WERI-Rb-1 (cell line): ENCODE data around the gene ABHD14A.
A peak's percentile ranks its signal among the peaks of the same experiment; 100 is the strongest.

Experiments used
- DNase-seq: peaks from one replicate; pipeline ENCODE4 v3.0.0-alpha.2; 2020
- H3K27ac ChIP-seq: fragments of 250-450 bp; sonication (Bioruptor Pico); 2 replicates; pipeline ENCODE4 v1.5.1; 2020; ENCODE audit warnings: mild to moderate bottlenecking, moderate library complexity
- H3K27me3 ChIP-seq: fragments of 250-450 bp; sonication (Bioruptor Pico); 2 replicates; pipeline ENCODE4 v1.5.1; 2021; ENCODE audit warnings: mild to moderate bottlenecking, low read depth, moderate library complexity; ENCODE audit not compliant: insufficient read depth, severe bottlenecking
- H3K36me3 ChIP-seq: fragments of 250-450 bp; sonication (Bioruptor Pico); 2 replicates; pipeline ENCODE4 v1.5.1; 2020; ENCODE audit warnings: mild to moderate bottlenecking, moderate library complexity
- H3K4me3 ChIP-seq: 2 replicates; pipeline ENCODE4 v1.5.1; 2011; ENCODE audit warnings: low read depth, mild to moderate bottlenecking, control low read depth, low read length
- H3K9me3 ChIP-seq: fragments of 250-450 bp; sonication (Bioruptor Pico); 2 replicates; pipeline ENCODE4 v1.5.1; 2021; ENCODE audit warnings: mild to moderate bottlenecking, moderate library complexity; ENCODE audit not compliant: severe bottlenecking
- TF ChIP-seq, protein P1 (sequence below): IDR thresholded peaks from 2 replicates; pipeline ENCODE4 v1.5.1; 2011; ENCODE audit warnings: low read depth, mild to moderate bottlenecking, control low read depth, inconsistent platforms, low read length

The ABHD14A gene

DNA sequence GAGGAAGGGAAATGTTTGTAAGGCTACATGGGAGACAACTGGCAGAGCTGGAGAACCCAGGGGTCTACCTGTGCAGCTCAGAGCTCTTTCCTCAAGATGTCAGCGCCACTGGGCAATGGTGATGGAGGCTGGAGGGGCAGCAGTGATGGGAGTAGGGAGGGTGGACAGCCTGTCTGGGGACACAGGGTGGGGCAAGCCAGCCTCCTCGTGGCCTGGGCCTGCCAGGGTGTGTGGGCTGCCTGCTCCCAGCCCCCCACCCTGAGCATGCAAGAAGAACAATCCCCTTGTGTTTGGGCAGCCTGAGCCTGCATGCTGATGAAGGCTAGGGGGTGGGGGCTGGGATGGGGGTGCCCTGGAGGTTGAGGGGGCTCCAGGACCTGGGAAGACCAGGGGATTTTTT, 8.8 kb upstream of the ABHD14A start:
- Histone ChIP-seq H3K9me3 (no peaks in the 10 kb centered on the region), H3K27ac (peak overlapping the region; percentile 100), H3K27me3 (no peaks in the 10 kb centered on the region), H3K4me3 (peak overlapping the region; percentile 93), H3K36me3 (peaks cover 80% of the 10 kb centered on the region)
- TF ChIP-seq, protein P1, sequence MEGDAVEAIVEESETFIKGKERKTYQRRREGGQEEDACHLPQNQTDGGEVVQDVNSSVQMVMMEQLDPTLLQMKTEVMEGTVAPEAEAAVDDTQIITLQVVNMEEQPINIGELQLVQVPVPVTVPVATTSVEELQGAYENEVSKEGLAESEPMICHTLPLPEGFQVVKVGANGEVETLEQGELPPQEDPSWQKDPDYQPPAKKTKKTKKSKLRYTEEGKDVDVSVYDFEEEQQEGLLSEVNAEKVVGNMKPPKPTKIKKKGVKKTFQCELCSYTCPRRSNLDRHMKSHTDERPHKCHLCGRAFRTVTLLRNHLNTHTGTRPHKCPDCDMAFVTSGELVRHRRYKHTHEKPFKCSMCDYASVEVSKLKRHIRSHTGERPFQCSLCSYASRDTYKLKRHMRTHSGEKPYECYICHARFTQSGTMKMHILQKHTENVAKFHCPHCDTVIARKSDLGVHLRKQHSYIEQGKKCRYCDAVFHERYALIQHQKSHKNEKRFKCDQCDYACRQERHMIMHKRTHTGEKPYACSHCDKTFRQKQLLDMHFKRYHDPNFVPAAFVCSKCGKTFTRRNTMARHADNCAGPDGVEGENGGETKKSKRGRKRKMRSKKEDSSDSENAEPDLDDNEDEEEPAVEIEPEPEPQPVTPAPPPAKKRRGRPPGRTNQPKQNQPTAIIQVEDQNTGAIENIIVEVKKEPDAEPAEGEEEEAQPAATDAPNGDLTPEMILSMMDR = no peak
- peak; percentile 30 for DNase-seq

DNA sequence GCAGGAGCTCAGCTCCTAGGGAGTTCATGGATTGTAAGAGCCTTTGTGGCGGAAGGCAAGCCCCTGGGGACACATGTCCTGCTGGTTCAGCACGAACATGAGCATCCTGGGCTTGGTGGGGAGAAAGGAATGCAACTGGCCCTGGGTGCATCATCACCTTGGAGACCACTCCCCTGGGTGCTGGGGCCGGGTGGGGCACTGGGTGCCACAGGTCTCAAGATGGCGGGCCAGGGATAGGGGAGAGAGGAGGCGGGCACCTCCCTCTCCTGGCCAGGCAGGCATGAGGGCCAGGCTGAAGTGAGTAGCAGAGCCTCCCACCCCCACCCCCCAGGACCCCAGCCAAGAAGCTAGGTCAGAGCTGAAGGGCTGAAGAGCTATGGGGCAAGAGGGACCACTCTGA, 8.4 kb upstream of the ABHD14A start:
- no peaks in the 10 kb centered on the region for H3K9me3 ChIP-seq
- TF ChIP-seq, protein P1 = no peak
- DNase-seq = peak; percentile 62
- H3K27me3 ChIP-seq = no peaks in the 10 kb centered on the region
- H3K27ac ChIP-seq = peak overlapping the region; percentile 100
- H3K36me3 ChIP-seq = peaks cover 77% of the 10 kb centered on the region
- H3K4me3 ChIP-seq = peak overlapping the region; percentile 93

DNA sequence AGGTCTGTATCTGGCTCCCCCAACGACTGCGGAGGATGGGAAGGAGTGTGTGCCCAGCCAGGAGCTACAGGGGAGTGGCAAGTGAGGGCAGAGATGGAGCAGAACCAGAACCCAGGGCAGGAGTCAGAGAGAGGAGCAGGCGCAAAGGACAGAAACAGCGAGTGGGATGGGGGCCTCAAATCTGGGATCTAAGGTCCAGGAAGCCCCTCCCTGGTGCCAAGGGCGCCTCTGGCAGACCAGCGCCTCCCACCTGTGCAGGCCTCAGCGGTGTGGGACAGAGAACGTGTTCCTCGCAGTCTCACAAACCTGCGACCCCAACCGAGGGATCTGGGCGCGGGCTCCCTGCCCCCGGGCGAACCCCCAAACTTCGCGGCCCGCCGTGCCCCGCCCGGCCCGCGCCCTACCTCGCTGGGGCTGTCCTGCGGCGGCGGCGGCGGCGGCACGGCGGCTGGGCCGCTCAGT, 7.9 kb upstream of the ABHD14A start:
- TF ChIP-seq, protein P1 = no peak
- peak; percentile 34 for DNase-seq
- Histone ChIP-seq H3K36me3 (peaks cover 75% of the 10 kb centered on the region), H3K27ac (peak overlapping the region; percentile 100), H3K4me3 (peak overlapping the region; percentile 93), H3K9me3 (no peaks in the 10 kb centered on the region), H3K27me3 (no peaks in the 10 kb centered on the region)

DNA sequence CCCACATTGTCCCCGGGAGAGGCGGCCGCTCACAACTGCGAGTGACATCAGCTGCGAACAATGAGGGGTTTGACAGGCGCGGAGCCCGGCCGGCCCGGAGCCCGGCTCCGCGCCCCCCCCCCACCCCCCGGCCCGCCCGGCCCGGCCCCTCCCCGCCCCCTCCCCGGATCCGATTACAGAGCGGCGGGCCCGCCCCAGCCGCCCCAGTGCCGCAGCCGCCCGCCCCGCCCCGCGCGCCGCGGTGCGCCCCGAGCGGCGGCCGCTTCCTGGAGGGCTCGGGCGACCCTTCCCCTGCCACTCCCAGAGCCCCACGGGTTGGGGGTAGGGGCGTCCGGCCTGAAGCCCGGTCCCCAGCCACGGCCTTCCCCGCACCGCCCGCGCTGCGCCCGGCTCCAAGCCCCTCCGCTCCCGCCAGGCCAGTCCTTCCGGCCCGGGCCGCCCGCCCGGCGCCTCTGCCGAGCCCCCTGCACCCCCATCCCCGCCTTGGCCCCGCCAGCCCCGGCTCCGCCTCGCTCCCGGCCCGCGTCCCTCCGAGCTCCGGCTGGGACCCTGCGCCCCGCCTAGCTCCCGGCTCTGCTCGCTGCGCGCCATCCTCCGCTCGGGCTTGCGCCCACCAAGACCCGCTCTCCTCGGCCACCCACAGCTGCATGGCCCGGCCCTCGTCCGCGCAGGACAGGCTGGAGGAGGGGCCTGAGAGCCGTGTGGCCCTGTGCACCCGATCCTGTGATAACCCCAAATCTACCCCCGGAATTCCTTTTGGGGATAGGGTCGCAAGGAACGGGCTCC, 7.3 kb upstream of the ABHD14A start, which contains the start of gene PCBP4:
Gene PCBP4 (minus strand): TSS at position 71 of the 786 bp plus-strand sequence. CDS start 6,214 bp downstream, outside the sequence.
- H3K27ac ChIP-seq = peak within 1 kb of the TSS; percentile 100
- H3K36me3 ChIP-seq = peaks cover 71% of the 10 kb centered on the region
- H3K27me3 ChIP-seq = no peaks in the 10 kb centered on the region
- no peaks in the 10 kb centered on the region for H3K9me3 ChIP-seq
- DNase-seq = peak; percentile 72
- H3K4me3 ChIP-seq = peak within 1 kb of the TSS; percentile 93
- TF ChIP-seq, protein P1 = no peak

GRCh38 chr3:51968170-51968775, 6.6 kb upstream of the ABHD14A start:
- DNase-seq = peak; percentile 98
- Histone ChIP-seq H3K27ac (peak overlapping the region; percentile 100), H3K9me3 (no peaks in the 10 kb centered on the region), H3K4me3 (peak overlapping the region; percentile 64), H3K27me3 (no peaks in the 10 kb centered on the region), H3K36me3 (peaks cover 64% of the 10 kb centered on the region)
- TF ChIP-seq, protein P1 = no peak
